Osteocyte (in vitro differentiated cells): ENCODE results near the gene NAPB. TPM values are rescaled to one million over a fixed set of nuclear protein-coding genes. Genes with fewer than 3 reads are reported as not detected.
A peak's percentile ranks its signal among the peaks of the same experiment; 100 is the strongest.

ENCODE experiments used
- DNase-seq: peaks from one replicate; pipeline ENCODE4 v3.0.0; 2021; ENCODE audit warnings: mixed read lengths; ENCODE audit not compliant: unreplicated experiment; ENCODE audit errors: extremely low spot score
- H3K27ac Mint-ChIP-seq: one replicate; pipeline ENCODE4 v1.8.0; 2021; ENCODE audit warnings: mild to moderate bottlenecking, mixed read lengths; ENCODE audit not compliant: unreplicated experiment
- H3K27me3 Mint-ChIP-seq: one replicate; pipeline ENCODE4 v1.8.0; 2021; ENCODE audit warnings: mixed read lengths; ENCODE audit not compliant: unreplicated experiment
- H3K36me3 Mint-ChIP-seq: one replicate; pipeline ENCODE4 v1.8.0; 2021; ENCODE audit warnings: mixed read lengths; ENCODE audit not compliant: unreplicated experiment
- H3K4me1 Mint-ChIP-seq: one replicate; pipeline ENCODE4 v1.8.0; 2021; ENCODE audit warnings: mixed read lengths; ENCODE audit not compliant: unreplicated experiment
- H3K4me3 Mint-ChIP-seq: one replicate; pipeline ENCODE4 v1.8.0; 2021; ENCODE audit warnings: mild to moderate bottlenecking, moderate library complexity, mixed read lengths; ENCODE audit not compliant: unreplicated experiment
- H3K9me3 Mint-ChIP-seq: one replicate; pipeline ENCODE4 v1.8.0; 2021; ENCODE audit warnings: mixed read lengths; ENCODE audit not compliant: unreplicated experiment
- total RNA-seq: library from RNA; stranded (reverse); gene quantifications from 2 replicates; pipeline ENCODE4 v1.2.1, GENCODE V29; 2021
- TF ChIP-seq, protein P1 (sequence below): fragments of 200-600 bp; sonication (generic); IDR thresholded peaks from 2 replicates; pipeline ENCODE4 v1.5.0; 2021; ENCODE audit warnings: antibody characterized with exemption, mild to moderate bottlenecking, moderate library complexity

The NAPB gene
- total RNA-seq, 1 donor from 2014 or later = 10.5 TPM

- TF ChIP-seq, protein P1, sequence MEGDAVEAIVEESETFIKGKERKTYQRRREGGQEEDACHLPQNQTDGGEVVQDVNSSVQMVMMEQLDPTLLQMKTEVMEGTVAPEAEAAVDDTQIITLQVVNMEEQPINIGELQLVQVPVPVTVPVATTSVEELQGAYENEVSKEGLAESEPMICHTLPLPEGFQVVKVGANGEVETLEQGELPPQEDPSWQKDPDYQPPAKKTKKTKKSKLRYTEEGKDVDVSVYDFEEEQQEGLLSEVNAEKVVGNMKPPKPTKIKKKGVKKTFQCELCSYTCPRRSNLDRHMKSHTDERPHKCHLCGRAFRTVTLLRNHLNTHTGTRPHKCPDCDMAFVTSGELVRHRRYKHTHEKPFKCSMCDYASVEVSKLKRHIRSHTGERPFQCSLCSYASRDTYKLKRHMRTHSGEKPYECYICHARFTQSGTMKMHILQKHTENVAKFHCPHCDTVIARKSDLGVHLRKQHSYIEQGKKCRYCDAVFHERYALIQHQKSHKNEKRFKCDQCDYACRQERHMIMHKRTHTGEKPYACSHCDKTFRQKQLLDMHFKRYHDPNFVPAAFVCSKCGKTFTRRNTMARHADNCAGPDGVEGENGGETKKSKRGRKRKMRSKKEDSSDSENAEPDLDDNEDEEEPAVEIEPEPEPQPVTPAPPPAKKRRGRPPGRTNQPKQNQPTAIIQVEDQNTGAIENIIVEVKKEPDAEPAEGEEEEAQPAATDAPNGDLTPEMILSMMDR = no peak
- Mint-ChIP-seq H3K4me3 (no peak overlapping the region), H3K27me3 (no peaks in the 10 kb centered on the region), H3K4me1 (peaks cover 26% of the 10 kb centered on the region), H3K36me3 (no peaks in the 10 kb centered on the region), H3K27ac (no peak overlapping the region), H3K9me3 (no peaks in the 10 kb centered on the region)
- no peak for DNase-seq
These were observed 3.4 kb downstream of the NAPB start for GRCh38 chr20:23417861-23418260.

DNA sequence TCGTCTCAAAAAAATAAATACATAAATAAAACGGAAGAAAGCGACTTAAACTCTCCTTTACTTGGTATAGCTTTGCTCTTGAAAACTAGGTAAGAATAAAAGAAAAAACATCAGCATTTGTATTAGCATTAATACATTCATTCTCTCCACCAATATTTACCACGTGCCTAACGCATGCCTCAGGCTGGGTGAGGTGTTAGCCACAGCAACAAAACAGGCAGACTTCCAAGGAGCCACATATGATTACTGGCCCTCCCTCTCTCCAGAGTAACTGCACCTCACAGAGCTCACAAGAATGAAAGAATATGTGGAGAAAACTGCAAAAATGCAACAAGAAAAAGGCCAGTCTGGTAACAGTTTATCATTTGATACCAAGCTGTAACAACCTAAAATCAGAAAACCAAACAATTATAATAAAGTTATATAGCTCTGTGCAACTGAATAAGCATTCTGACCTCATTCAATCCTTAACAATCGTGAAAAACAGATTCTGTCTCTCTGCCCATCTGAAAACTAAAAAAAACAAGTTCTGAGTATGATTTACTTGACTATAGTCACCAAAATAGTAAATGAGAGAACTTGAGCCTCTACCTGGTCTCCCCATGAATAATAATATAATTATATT lies 5.2 kb downstream of the NAPB start:
- no peaks in the 10 kb centered on the region for H3K27me3 Mint-ChIP-seq

GRCh38 chr20:23415555-23415954 lies 5.7 kb downstream of the NAPB start:
- Mint-ChIP-seq H3K9me3 (no peaks in the 10 kb centered on the region), H3K27ac (peak overlapping the region; percentile 27), H3K27me3 (no peaks in the 10 kb centered on the region), H3K4me3 (no peak overlapping the region), H3K36me3 (no peaks in the 10 kb centered on the region), H3K4me1 (peaks cover 43% of the 10 kb centered on the region)
- TF ChIP-seq, protein P1 = no peak
- DNase-seq = no peak

More for the DNA sequence above, 5.2 kb downstream of the NAPB start:
- Mint-ChIP-seq H3K4me3 (no peak overlapping the region), H3K36me3 (no peaks in the 10 kb centered on the region), H3K4me1 (peaks cover 39% of the 10 kb centered on the region), H3K9me3 (no peaks in the 10 kb centered on the region), H3K27ac (peak overlapping the region; percentile 23)
- TF ChIP-seq, protein P1 = no peak
- DNase-seq = no peak

GRCh38 chr20:23414526-23415188 lies 6.6 kb downstream of the NAPB start:
- no peak overlapping the region for H3K27ac Mint-ChIP-seq
- TF ChIP-seq, protein P1 = no peak
- DNase-seq = no peak
- no peaks in the 10 kb centered on the region for H3K9me3 Mint-ChIP-seq
- H3K36me3 Mint-ChIP-seq = no peaks in the 10 kb centered on the region
- peaks cover 42% of the 10 kb centered on the region for H3K4me1 Mint-ChIP-seq
- H3K27me3 Mint-ChIP-seq = no peaks in the 10 kb centered on the region
- no peak overlapping the region for H3K4me3 Mint-ChIP-seq

DNA sequence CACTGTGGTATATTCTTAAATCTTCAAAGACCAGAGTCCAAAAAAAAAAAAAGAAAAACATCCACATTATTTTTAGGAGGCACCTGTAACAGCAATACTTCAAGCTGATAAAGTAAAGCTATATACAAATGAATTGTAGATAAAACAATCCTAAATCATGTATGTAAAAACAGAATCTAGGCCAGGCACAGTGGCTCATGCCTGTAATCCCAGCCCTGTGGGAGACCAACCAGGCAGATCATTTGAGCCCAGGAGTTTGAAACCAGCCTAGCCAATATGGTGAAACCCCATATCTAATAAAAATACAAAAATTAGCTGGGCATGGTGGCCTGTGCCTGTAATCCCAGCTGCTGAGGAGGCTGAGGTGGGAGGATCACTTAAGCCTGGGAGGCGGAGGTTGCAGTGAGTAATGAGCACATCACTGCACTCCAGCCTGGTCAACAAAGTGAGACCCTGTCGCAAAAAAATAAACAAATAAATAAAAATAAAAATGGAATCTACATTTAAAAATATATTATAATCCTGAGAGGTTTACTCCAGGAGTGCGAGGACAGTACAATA lies 7.3 kb downstream of the NAPB start:
- no peak overlapping the region for H3K4me3 Mint-ChIP-seq
- TF ChIP-seq, protein P1 = no peak
- H3K27me3 Mint-ChIP-seq = no peaks in the 10 kb centered on the region
- no peaks in the 10 kb centered on the region for H3K9me3 Mint-ChIP-seq
- DNase-seq = no peak
- H3K36me3 Mint-ChIP-seq = no peaks in the 10 kb centered on the region
- H3K27ac Mint-ChIP-seq = no peak overlapping the region
- H3K4me1 Mint-ChIP-seq = peaks cover 35% of the 10 kb centered on the region
